ENCODE measurements around the gene ERLEC1.
"Not testable (repeated sequence)": the region's sequence is repeated elsewhere in the genome, so short reads cannot be mapped to it uniquely, and the experiment has no call there.

Gene ERLEC1, protein sequence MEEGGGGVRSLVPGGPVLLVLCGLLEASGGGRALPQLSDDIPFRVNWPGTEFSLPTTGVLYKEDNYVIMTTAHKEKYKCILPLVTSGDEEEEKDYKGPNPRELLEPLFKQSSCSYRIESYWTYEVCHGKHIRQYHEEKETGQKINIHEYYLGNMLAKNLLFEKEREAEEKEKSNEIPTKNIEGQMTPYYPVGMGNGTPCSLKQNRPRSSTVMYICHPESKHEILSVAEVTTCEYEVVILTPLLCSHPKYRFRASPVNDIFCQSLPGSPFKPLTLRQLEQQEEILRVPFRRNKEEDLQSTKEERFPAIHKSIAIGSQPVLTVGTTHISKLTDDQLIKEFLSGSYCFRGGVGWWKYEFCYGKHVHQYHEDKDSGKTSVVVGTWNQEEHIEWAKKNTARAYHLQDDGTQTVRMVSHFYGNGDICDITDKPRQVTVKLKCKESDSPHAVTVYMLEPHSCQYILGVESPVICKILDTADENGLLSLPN

GRCh38 chr2:53786705-53787613 lies at the start of gene ERLEC1, which contains the start of gene ASB3:
Gene ERLEC1, plus strand, starts transcription at chr2:53787044. Its CDS starts 167 bp downstream, at chr2:53787211.
Gene ASB3, minus strand, starts transcription at chr2:53786953. Its CDS starts 21,381 bp downstream, at chr2:53765572.
- peak; percentile 71 for DNase-seq (ENCODE audit: low spot score)

GRCh38 chr2:53737091-53737490 lies 49.8 kb upstream of the ERLEC1 start:
- DNase-seq (ENCODE audit: low spot score) = no peak

DNA sequence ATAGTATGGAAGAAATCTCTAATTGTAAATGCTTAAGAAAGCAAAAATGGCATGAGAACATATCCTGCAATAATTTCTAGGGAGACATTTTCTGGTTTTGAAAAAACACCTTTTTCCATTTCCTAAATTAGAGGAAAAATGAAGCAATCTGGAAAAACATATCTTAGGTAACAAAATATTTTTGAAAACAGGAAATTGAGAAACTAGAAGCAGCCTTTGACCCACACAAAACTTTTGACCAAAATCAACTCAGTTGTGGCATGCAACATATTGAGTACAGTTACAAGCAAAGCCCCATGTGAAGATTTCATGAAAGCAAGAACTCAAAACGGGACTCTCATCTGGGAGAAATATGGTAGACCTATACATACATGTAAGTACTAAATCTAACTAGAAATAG lies 47.8 kb upstream of the ERLEC1 start:
- DNase-seq (ENCODE audit: low spot score) = no peak

GRCh38 chr2:53740170-53740569 lies 46.7 kb upstream of the ERLEC1 start:
- peak; percentile 51 for DNase-seq (ENCODE audit: low spot score)

DNA sequence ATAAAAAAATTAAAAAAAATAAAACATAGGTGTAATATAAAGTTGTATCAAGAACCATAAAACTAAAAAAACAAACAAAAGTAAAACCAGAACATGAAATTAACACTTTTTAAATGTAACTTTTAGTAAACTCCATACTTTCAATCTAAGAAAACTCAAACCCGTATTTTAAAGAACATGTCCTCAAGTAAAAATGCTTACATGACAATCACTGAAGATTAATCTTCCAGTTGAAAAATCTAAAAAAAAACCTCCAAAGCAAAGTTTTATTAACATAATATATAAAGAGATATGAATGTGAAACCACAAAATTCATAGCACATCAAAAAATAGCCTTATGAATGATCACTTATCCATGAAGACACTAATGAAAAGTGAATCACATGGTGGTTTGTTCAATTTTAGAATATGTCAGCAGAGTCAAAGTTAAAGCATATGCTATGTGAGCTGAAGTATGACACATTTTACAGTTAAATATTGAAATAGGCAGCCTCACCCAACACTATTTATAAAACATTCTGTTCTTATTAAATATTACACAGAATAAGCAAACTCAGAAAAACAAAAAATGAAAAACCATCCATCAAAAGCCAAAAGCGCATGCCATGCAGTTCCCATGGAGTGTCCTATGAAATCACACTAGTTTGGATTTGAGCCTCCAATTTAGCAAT lies 42.3 kb upstream of the ERLEC1 start:
- DNase-seq (ENCODE audit: low spot score) = no peak

DNA sequence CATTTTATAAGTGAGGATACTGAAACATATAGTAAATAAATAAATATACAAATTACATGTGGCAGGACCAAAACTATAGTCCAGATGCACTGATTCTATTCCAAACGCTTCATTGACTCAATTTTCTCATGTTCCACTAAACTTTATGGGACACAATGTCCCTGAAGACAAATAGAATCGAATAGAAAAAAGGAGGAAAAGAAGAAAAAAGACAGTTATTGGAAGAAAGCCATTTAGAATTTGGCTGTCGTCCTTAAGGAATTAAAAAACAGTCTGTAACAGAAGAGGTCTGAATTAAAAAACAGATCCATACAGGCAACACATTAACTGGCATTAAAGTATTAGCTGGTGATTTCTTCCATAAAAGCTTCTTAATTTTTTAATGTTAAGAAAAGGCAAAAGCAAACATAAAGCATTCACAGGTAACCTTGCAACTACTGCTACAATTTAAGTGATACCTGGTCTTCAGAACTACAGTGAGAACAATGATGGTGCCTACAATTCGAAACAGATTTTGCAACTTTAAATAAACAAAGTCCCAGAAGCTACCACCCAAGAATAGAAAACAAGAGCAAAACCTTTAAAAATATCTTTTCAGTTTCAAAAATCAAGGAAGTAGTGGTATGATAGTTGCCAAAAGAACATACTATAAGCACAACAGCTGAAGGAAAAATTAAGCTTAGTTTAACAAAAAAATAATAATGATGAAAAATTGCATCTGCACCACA lies 36.6 kb upstream of the ERLEC1 start:
- no peak for DNase-seq (ENCODE audit: low spot score)

- peak; percentile 23 for DNase-seq (ENCODE audit: low spot score)
These were observed 35.1 kb upstream of the ERLEC1 start for GRCh38 chr2:53751728-53752127.

DNA sequence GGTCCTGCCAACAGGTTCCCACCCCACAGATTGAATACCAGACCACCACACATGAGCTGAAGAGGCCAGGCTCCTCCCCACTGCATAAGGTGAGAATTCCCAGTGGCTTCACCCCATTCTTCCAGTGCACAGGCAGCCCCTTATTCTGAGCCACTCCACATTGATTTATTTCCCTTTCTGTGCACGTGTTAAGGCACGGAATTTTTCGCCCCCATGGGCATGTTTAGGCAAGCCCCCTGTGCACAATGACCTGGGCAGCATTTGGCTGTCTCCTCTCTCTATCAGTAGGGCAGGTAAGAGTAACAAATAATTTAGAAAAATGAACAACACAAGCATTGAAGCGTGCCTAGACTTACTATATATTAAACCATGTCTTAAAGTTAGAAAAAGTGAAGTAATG lies 34.5 kb upstream of the ERLEC1 start:
- no peak for DNase-seq (ENCODE audit: low spot score)

- no peak for DNase-seq (ENCODE audit: low spot score)
These were observed 33.8 kb upstream of the ERLEC1 start for GRCh38 chr2:53753041-53753440.

- peak; percentile 86 for DNase-seq (ENCODE audit: low spot score)
These were observed 31.7 kb upstream of the ERLEC1 start for GRCh38 chr2:53755121-53755520.

DNA sequence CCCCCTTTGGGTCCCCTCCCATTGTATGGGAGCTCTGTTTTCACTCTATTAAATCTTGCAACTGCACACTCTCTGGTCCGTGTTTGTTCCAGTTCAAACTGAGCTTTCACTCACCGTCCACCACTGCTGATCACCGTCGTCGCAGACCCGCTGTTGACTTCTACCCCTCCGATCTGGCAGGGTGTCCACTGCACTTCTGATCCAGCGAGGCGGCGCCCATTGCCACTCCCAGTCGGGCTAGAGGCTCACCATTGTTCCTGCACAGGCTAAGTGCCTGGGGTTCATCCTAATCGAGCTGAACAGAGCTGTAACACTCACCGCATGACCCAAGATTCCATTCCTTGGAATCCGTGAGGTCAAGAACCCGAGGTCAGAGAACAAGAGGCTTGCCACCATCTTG lies 30.2 kb upstream of the ERLEC1 start:
- DNase-seq (ENCODE audit: low spot score) = no peak

DNA sequence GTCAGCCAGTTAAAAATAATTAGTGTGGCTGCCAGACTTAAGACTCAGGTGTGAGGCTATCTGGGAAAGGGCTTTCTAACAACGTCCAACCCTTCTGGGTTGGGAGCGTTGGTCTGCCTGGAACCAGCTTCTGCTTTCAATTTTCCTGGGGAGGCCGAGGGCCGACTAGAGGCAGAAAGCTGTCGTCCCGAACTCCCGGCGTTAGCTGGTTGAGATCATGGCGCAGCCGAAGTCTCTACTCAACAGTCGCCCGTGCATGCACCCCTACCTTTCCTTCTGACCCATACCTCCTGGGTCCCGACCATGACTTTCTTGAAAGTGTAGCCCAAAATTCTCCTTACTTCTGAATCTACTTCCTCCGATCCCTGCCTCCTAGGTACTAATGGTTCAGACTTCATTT lies 29.6 kb upstream of the ERLEC1 start:
- not testable (repeated sequence) for DNase-seq (ENCODE audit: low spot score)

- no peak for DNase-seq (ENCODE audit: low spot score)
These were observed 21.1 kb upstream of the ERLEC1 start for GRCh38 chr2:53765767-53766166.

- peak; percentile 87 for DNase-seq (ENCODE audit: low spot score)
These were observed 19.2 kb upstream of the ERLEC1 start, which contains the start of gene CHAC2 for GRCh38 chr2:53767405-53768241. Gene CHAC2, plus strand, starts transcription at chr2:53767804. Its CDS starts 83 bp downstream, at chr2:53767887.

- peak; percentile 56 for DNase-seq (ENCODE audit: low spot score)
These were observed 18.7 kb upstream of the ERLEC1 start for GRCh38 chr2:53768242-53768542.

DNA sequence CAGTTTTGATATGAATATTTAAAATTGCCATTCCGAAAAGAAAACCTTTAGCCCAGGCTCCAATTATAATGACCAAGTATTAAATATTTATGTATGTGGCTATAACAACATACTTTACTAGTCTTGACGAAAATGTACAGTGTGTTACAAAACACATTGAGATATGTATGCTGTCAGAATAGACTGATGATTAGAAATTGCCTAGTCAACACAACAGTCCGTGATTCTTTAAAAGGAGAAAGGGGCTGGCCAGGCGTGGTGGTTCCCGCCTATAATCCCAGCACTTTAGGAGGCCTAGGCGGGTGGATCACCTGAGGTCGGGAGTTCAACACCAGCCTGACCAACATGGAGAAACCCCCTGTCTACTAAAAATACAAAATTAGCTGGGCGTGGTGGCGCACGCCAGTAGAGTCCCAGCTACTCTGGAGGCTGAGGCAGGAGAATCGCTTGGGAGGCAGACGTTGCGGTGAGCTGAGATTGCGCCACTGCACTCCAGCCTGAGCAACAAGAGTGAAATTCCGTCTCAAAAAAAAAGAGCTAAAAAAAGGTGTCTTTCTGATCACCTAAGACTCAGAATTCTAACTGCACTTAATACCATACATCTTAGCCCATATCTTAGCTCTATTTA lies 17.4 kb upstream of the ERLEC1 start:
- peak; percentile 20 for DNase-seq (ENCODE audit: low spot score)

- DNase-seq (ENCODE audit: low spot score) = peak; percentile 76
These were observed 16.6 kb upstream of the ERLEC1 start for GRCh38 chr2:53770264-53770663.

DNA sequence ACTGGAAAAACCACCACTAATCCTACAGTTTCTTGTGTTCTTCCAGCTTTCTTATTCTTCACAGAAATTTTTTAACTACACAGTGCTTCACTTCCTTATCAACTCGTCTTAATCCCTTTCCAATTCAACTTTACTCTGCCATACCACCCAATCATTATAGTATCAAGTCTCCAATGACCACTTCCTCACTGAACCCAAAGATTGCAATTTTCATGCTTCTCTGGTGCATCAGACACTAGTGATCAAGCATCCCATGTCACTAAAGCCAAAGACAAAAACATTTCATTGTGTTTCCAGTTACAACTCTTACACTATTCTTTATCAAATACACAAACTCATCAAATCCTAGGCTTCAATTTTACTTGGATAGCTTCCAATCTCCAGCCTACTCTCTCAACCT lies 9.7 kb upstream of the ERLEC1 start:
- no peak for DNase-seq (ENCODE audit: low spot score)

DNA sequence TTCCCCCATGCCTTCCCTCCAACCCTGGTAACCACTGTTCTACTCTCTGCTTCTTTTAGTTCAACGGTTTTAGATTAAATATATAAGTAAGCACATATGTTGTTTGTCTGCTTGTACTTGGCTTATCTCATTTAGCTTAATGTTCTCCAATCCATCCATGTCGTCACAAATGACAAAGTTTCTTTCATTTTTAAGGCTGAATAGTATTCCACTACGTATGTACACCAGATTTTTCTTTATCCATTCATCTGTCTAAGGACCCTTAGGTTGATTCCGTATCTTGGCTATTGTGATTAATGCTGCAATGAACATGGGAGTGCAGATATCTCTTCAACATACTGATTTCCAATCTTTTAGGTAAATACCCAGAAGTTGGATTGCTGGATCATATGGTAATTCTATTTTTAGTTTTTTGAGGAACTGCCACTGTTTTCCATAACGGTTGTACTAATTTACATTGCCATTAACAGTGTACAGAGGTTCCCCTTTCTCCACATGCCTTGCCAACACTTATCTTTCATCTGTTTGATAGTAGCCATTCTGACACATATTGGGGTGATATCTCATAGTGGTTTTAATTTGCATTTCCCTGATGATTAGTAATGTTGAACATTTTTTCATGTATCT lies 8.2 kb upstream of the ERLEC1 start:
- no peak for DNase-seq (ENCODE audit: low spot score)

DNA sequence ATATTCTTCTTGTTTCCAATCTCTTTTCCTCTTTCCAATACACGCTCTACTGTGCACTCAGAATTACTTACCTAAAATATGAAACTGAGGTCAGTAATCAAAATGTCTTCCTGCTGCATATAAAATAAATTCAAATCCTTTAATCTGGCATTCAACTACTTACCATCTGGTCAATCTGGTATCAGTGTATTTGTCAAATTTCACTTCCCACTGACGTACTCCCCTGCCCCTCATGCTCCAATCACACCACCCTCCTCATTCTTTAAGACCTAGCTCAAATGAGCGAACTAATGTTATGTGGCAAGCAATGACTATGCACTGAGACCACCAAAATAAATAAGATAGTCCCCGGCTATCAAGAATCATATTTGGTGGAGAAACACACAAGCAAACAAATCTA lies 6.8 kb upstream of the ERLEC1 start:
- DNase-seq (ENCODE audit: low spot score) = no peak

Data from hematopoietic multipotent progenitor cell treated with erythropoietin and hydrocortisone succinate and interleukin-3 and kit ligand, for 15 days (in vitro differentiated cells).